Ishikawa (cell line): ENCODE results near the gene CLIC4.

Source experiments
- CEBPB ChIP-seq: IDR thresholded peaks from 2 replicates; pipeline ENCODE4 v1.6.1; 2012
- CREB1 ChIP-seq: IDR thresholded peaks from 2 replicates; pipeline ENCODE4 v1.6.1; 2012; ENCODE audit warnings: low read depth
- FOXM1 ChIP-seq: IDR thresholded peaks from 2 replicates; pipeline ENCODE4 v1.6.1; 2012; ENCODE audit warnings: low read depth, borderline replicate concordance
- NFIC ChIP-seq: IDR thresholded peaks from 2 replicates; pipeline ENCODE4 v1.6.1; 2012
- RAD21 ChIP-seq: IDR thresholded peaks from 2 replicates; pipeline ENCODE4 v1.6.1; 2012; ENCODE audit warnings: low read depth
- TAF1 ChIP-seq: IDR thresholded peaks from 2 replicates; pipeline ENCODE4 v1.6.1; 2012; ENCODE audit warnings: low read depth, mild to moderate bottlenecking
- TEAD4 ChIP-seq: IDR thresholded peaks from 2 replicates; pipeline ENCODE4 v1.6.1; 2012
- TF ChIP-seq, protein P1 (sequence below): IDR thresholded peaks from 2 replicates; pipeline ENCODE4 v1.6.1; 2012
- TF ChIP-seq, protein P2 (sequence below): IDR thresholded peaks from 2 replicates; pipeline ENCODE4 v1.6.1; 2012; ENCODE audit warnings: low read depth, mild to moderate bottlenecking

Gene CLIC4

DNA sequence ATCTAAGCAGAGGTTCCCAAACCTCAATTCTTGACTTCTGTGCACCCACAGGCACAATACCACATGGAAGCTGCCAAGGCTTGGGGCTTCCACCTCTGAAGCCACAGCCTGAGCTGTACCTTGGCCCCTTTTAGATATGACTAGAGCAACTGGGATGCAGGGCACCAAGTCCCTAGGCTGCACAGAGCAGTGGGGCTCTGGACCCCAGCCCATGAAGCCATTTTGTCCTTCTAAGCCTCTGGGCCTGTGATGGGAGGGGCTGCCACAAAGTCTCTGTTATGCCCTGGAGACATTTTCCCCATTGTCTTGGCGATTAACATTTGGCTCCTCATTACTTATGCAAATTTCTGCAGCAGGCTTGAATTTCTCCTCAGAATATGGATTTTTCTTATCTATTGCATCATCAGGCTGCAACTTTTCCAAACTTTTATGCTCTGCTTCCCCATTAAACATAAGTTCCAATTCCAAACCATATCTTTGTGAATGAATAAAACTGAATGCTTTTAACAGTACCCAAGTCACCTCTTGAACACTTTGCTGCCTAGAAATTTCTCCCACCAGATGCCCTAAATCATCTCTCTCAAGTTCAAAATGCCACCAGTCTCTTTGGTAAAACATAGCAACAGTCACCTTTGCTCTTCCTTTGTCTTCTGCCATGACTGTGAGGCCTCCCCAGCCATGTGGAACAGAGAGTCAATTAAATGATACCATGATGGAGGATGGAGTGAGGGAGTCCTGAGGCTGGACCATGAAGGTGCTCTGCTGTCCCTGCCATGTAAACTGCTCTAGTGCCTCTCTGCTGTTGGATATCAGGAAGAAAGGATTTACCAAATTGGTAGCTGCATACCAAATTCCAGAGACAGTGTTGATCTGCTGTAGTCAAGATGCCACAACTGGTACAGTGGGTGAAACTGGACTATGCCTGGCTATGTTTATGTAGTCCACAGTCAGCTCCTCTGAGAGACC, 147.2 kb downstream of the CLIC4 start:
- TF ChIP-seq TAF1 (no peak), FOXM1 (no peak), CEBPB (no peak), CREB1 (no peak), TEAD4 (no peak), RAD21 (no peak)
- TF ChIP-seq, protein P1, sequence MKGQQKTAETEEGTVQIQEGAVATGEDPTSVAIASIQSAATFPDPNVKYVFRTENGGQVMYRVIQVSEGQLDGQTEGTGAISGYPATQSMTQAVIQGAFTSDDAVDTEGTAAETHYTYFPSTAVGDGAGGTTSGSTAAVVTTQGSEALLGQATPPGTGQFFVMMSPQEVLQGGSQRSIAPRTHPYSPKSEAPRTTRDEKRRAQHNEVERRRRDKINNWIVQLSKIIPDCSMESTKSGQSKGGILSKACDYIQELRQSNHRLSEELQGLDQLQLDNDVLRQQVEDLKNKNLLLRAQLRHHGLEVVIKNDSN: no peak
- TF ChIP-seq, protein P2, sequence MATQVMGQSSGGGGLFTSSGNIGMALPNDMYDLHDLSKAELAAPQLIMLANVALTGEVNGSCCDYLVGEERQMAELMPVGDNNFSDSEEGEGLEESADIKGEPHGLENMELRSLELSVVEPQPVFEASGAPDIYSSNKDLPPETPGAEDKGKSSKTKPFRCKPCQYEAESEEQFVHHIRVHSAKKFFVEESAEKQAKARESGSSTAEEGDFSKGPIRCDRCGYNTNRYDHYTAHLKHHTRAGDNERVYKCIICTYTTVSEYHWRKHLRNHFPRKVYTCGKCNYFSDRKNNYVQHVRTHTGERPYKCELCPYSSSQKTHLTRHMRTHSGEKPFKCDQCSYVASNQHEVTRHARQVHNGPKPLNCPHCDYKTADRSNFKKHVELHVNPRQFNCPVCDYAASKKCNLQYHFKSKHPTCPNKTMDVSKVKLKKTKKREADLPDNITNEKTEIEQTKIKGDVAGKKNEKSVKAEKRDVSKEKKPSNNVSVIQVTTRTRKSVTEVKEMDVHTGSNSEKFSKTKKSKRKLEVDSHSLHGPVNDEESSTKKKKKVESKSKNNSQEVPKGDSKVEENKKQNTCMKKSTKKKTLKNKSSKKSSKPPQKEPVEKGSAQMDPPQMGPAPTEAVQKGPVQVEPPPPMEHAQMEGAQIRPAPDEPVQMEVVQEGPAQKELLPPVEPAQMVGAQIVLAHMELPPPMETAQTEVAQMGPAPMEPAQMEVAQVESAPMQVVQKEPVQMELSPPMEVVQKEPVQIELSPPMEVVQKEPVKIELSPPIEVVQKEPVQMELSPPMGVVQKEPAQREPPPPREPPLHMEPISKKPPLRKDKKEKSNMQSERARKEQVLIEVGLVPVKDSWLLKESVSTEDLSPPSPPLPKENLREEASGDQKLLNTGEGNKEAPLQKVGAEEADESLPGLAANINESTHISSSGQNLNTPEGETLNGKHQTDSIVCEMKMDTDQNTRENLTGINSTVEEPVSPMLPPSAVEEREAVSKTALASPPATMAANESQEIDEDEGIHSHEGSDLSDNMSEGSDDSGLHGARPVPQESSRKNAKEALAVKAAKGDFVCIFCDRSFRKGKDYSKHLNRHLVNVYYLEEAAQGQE: no peak

DNA sequence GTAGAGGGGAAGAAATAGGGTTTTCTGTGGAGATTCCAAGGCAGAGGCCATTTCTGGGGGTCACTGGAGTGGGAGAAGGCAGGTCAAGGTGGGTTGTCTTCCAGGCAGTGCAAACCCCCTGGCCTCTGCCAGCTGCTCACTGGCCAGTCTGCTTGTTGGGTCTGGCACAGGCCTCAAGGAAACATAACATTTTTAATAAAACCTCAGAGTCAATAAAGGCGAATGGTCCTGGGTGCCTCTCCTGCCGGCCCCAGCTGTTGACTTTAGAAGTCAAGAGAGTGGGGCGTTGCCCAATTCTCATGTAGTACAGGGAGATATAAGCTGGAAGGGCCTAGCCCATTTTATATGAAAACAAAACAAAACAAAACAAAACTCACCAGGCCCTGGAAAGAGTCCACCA, 148.2 kb downstream of the CLIC4 start:
- no peak for TF ChIP-seq TEAD4
- no peak for TF ChIP-seq CEBPB
- no peak for TF ChIP-seq NFIC
- TF ChIP-seq, protein P1: no peak
